HG02610 (cell line): ENCODE results near the gene APOM.

Experiments used
- ATAC-seq: cut with Tn5 transposase; IDR thresholded peaks from one replicate; pipeline ENCODE4 v1.9.1; 2021; ENCODE audit warnings: mild to moderate bottlenecking, moderate library complexity; ENCODE audit not compliant: unreplicated experiment

APOM gene

GRCh38 chr6:31630177-31630934, 25.3 kb upstream of the APOM start:
- ATAC-seq, result no peak

GRCh38 chr6:31631209-31631608, 24.5 kb upstream of the APOM start:
- no peak for ATAC-seq

- no peak for ATAC-seq
Observed at GRCh38 chr6:31631681-31632278, 23.9 kb upstream of the APOM start.

- no peak for ATAC-seq
Observed at GRCh38 chr6:31632279-31632946, 23.3 kb upstream of the APOM start.

GRCh38 chr6:31633447-31633846, 22.2 kb upstream of the APOM start:
- no peak for ATAC-seq

GRCh38 chr6:31634131-31634530, 21.6 kb upstream of the APOM start:
- ATAC-seq, result no peak

GRCh38 chr6:31634969-31635575, 20.6 kb upstream of the APOM start:
- no peak for ATAC-seq

- no peak for ATAC-seq
Observed at GRCh38 chr6:31636698-31637596, 18.7 kb upstream of the APOM start.

GRCh38 chr6:31639043-31639442, 16.7 kb upstream of the APOM start:
- ATAC-seq, result no peak

- ATAC-seq, result no peak
Observed at GRCh38 chr6:31639449-31639861, 16.2 kb upstream of the APOM start.

GRCh38 chr6:31640612-31641011, 15.1 kb upstream of the APOM start:
- no peak for ATAC-seq

GRCh38 chr6:31641370-31641769, 14.3 kb upstream of the APOM start:
- no peak for ATAC-seq

- no peak for ATAC-seq
Observed at GRCh38 chr6:31642798-31643570, 12.7 kb upstream of the APOM start.

GRCh38 chr6:31643818-31644454, 11.8 kb upstream of the APOM start:
- ATAC-seq, result no peak

GRCh38 chr6:31645325-31645724, 10.4 kb upstream of the APOM start:
- no peak for ATAC-seq

- ATAC-seq, result peak; percentile 44
Observed at GRCh38 chr6:31651602-31652191, 4.0 kb upstream of the APOM start.

- peak; percentile 47 for ATAC-seq
Observed at GRCh38 chr6:31652925-31653724, 2.6 kb upstream of the APOM start.
